Right atrium auricular region (tissue), 2 donors: Measurements from ENCODE around the gene NDUFAB1. TPM values are rescaled to one million over a fixed set of nuclear protein-coding genes. Genes with fewer than 3 reads are reported as not detected.

Experiments used
- DNase-seq: peaks from one replicate; pipeline ENCODE4 v3.0.0-alpha.2; 2019; ENCODE audit warnings: low spot score
- H3K27ac ChIP-seq, 2 donors: fragments of 200-600 bp; sonication (generic); 1 replicate in 1 of 2; 2 replicates in 1 of 2; pipeline ENCODE4 v1.5.1; 2016 to 2019
- H3K27me3 ChIP-seq, 2 donors: fragments of 200-600 bp; sonication (generic); one replicate each; pipeline versions ENCODE4 v1.5.1 to v1.6.0; 2017 to 2019
- H3K36me3 ChIP-seq: fragments of 200-600 bp; sonication (generic); one replicate; pipeline ENCODE4 v1.5.1; 2016
- H3K4me1 ChIP-seq, 2 donors: fragments of 200-600 bp; sonication (generic); one replicate each; pipeline versions ENCODE4 v1.5.1 to v1.6.0; 2017 to 2019
- H3K4me3 ChIP-seq, 2 donors: fragments of 200-600 bp; sonication (generic); 1 replicate in 1 of 2; 2 replicates in 1 of 2; pipeline ENCODE4 v1.5.1; 2017 to 2019; ENCODE audit warnings: mild to moderate bottlenecking in 1 of 2, moderate library complexity in 1 of 2
- H3K9me3 ChIP-seq, 2 donors: fragments of 200-600 bp; sonication (generic); one replicate each; pipeline ENCODE4 v1.5.1; 2019
- CTCF ChIP-seq, 2 donors: fragments of 200-600 bp; sonication (generic); IDR thresholded peaks; one replicate each; pipeline ENCODE4 v1.5.1; 2019; ENCODE audit warnings: antibody characterized with exemption in 2 of 2
- total RNA-seq, 2 donors: library from RNA; depleted of rRNA; stranded (reverse); fragments of >200 nt; gene quantifications; one replicate each; pipeline ENCODE4 v1.1.0, GENCODE V29; 2016

Gene NDUFAB1
- total RNA-seq, 2 donors from 2014 or later = 478 to 774 TPM

- DNase-seq = no peak
- Histone ChIP-seq H3K27me3 (no peaks in the 10 kb centered on the region), H3K27ac (peak overlapping the region in 1 of 2 donors; percentile 26), H3K4me3 (no peak overlapping the region), H3K9me3 (no peaks in the 10 kb centered on the region), H3K4me1 (peaks cover 0 to 23% of the 10 kb centered on the region in 2 donors), H3K36me3 (peaks cover 66% of the 10 kb centered on the region)
- no peak for TF ChIP-seq CTCF (IDR thresholded peaks at IDR 0.05)
These were observed 15.7 kb downstream of the NDUFAB1 start for GRCh38 chr16:23580391-23580790.

- Histone ChIP-seq H3K9me3 (no peaks in the 10 kb centered on the region), H3K27me3 (no peaks in the 10 kb centered on the region), H3K4me1 (peaks cover 0 to 17% of the 10 kb centered on the region in 2 donors), H3K27ac (no peak overlapping the region), H3K4me3 (no peak overlapping the region), H3K36me3 (peaks cover 66% of the 10 kb centered on the region)
- no peak for TF ChIP-seq CTCF (IDR thresholded peaks at IDR 0.05)
- DNase-seq = no peak
These were observed 16.7 kb downstream of the NDUFAB1 start for GRCh38 chr16:23579371-23579770.

- Histone ChIP-seq H3K36me3 (peaks cover 69% of the 10 kb centered on the region), H3K27ac (peak overlapping the region; percentile 16 to 21), H3K9me3 (no peaks in the 10 kb centered on the region), H3K4me3 (no peak overlapping the region), H3K27me3 (no peaks in the 10 kb centered on the region), H3K4me1 (peaks cover 0 to 17% of the 10 kb centered on the region in 2 donors)
- TF ChIP-seq CTCF (IDR thresholded peaks at IDR 0.05) = no peak
- no peak for DNase-seq
These were observed 17.9 kb downstream of the NDUFAB1 start for GRCh38 chr16:23578101-23578830.

- Histone ChIP-seq H3K9me3 (no peaks in the 10 kb centered on the region), H3K4me3 (no peak overlapping the region), H3K27ac (no peak overlapping the region), H3K36me3 (peaks cover 77% of the 10 kb centered on the region), H3K27me3 (no peaks in the 10 kb centered on the region), H3K4me1 (peaks cover 0 to 17% of the 10 kb centered on the region in 2 donors)
- no peak for TF ChIP-seq CTCF (IDR thresholded peaks at IDR 0.05)
- DNase-seq = no peak
These were observed 18.6 kb downstream of the NDUFAB1 start for GRCh38 chr16:23577493-23577892.

GRCh38 chr16:23575834-23576233 lies 20.3 kb downstream of the NDUFAB1 start:
- no peak for TF ChIP-seq CTCF (IDR thresholded peaks at IDR 0.05)
- H3K4me3 ChIP-seq = no peak overlapping the region
- H3K27me3 ChIP-seq = no peaks in the 10 kb centered on the region
- peaks cover 0 to 17% of the 10 kb centered on the region in 2 donors for H3K4me1 ChIP-seq
- DNase-seq = no peak
- H3K27ac ChIP-seq = no peak overlapping the region
- no peaks in the 10 kb centered on the region for H3K9me3 ChIP-seq
- H3K36me3 ChIP-seq = peaks cover 78% of the 10 kb centered on the region

GRCh38 chr16:23573817-23574216 lies 22.3 kb downstream of the NDUFAB1 start:
- Histone ChIP-seq H3K27me3 (no peaks in the 10 kb centered on the region), H3K9me3 (no peaks in the 10 kb centered on the region), H3K4me1 (peaks cover 0 to 16% of the 10 kb centered on the region in 2 donors), H3K36me3 (peaks cover 77% of the 10 kb centered on the region), H3K4me3 (no peak overlapping the region), H3K27ac (no peak overlapping the region)
- TF ChIP-seq CTCF (IDR thresholded peaks at IDR 0.05) = no peak
- DNase-seq = no peak
